Stomach (tissue), 9 donors: Measurements from ENCODE around the gene NDOR1. TPM values are rescaled to one million over a fixed set of nuclear protein-coding genes. Genes with fewer than 3 reads are reported as not detected.

ENCODE experiments used
- DNase-seq, 2 donors: peaks; one replicate each; pipeline versions ENCODE4 v3.0.0 to v3.0.0-alpha.2; 2013 to 2019
- H3K27ac ChIP-seq, 5 donors: fragments of 200-600 bp in 4 of 5; sonication (generic) in 4 of 5; one replicate each; pipeline ENCODE4 v1.5.1; 2013 to 2019; ENCODE audit warnings: mild to moderate bottlenecking in 1 of 5, moderate library complexity in 1 of 5
- H3K27me3 ChIP-seq, 3 donors: fragments of 200-600 bp; sonication (generic); one replicate each; pipeline ENCODE4 v1.5.1; 2017 to 2019; ENCODE audit warnings: mixed run types in 1 of 3
- H3K36me3 ChIP-seq, 4 donors: fragments of 200-600 bp; sonication (generic); 1 replicate in 3 of 4; 2 replicates in 1 of 4; pipeline ENCODE4 v1.5.1; 2016 to 2019
- H3K4me1 ChIP-seq, 4 donors: fragments of 200-600 bp; sonication (generic); one replicate each; pipeline ENCODE4 v1.5.1; 2016 to 2019
- H3K4me3 ChIP-seq, 4 donors: fragments of 200-600 bp; sonication (generic) in 3 of 4; one replicate each; pipeline ENCODE4 v1.5.1; 2016 to 2019; ENCODE audit warnings: mild to moderate bottlenecking in 1 of 4
- H3K9me3 ChIP-seq, 4 donors: fragments of 200-600 bp; sonication (generic); one replicate each; pipeline ENCODE4 v1.5.1; 2016 to 2019
- CTCF ChIP-seq, 7 experiments: fragments of 450-650 bp in 4 of 7; fragments of 200-600 bp in 3 of 7; sonication (generic) in 3 of 7; IDR thresholded peaks; one replicate each; pipeline ENCODE4 v1.5.1; 2016 to 2019; ENCODE audit warnings: antibody characterized with exemption in 7 of 7, control low read depth in 2 of 7, mild to moderate bottlenecking in 1 of 7
- EP300 ChIP-seq: sonication (generic); formaldehyde crosslinking; IDR thresholded peaks from one replicate; pipeline ENCODE4 v1.6.1; 2017; ENCODE audit warnings: antibody characterized with exemption
- POLR2A ChIP-seq, 4 donors: fragments of 450-650 bp; IDR thresholded peaks; one replicate each; pipeline ENCODE4 v1.6.1; 2016; ENCODE audit warnings: antibody characterized with exemption in 4 of 4, control low read depth in 2 of 4, mild to moderate bottlenecking in 1 of 4, moderate library complexity in 1 of 4
- POLR2AphosphoS5 ChIP-seq, 3 donors: sonication (generic); formaldehyde crosslinking; IDR thresholded peaks; one replicate each; pipeline ENCODE4 v1.6.1; 2016; ENCODE audit warnings: antibody characterized with exemption in 3 of 3
- WGBS, 5 donors: extraction: QIAGEN DNeasy Blood & Tissue Kit in 3 of 5; methylation state at CpG; one replicate each; pipeline versions ENCODE4 v1.1.5 to v1.1.7; 2013 to 2018; 5-methylcytosine and 5-hydroxymethylcytosine counted together
- intact Hi-C: fragments of 100-400 bp; cut with DNase I; formaldehyde crosslinking; loops from one replicate; pipeline ENCODE4 v1.15.1; 2023; ENCODE audit warnings: low total_unique reads
- polyA plus RNA-seq, 3 donors: library from polyadenylated mRNA; stranded (reverse); fragments of 200-250 nt; gene quantifications; one replicate each; pipeline ENCODE4 v1.2.3, GENCODE V29; 2013
- total RNA-seq, 5 donors: library from RNA; depleted of rRNA; stranded (reverse); fragments of >200 nt; gene quantifications; one replicate each; pipeline versions ENCODE4 v1.1.0 to v1.2.3, GENCODE V29; 2014 to 2016
- donor health status: healthy with polysubstance abuse.
- donor health status: Bipolar disorder and iron deficiency.
- donor health status: healthy.

NDOR1 gene
- total and polyA plus RNA-seq, 8 donors: 0.89 to 105 (median 7.9) TPM

DNA sequence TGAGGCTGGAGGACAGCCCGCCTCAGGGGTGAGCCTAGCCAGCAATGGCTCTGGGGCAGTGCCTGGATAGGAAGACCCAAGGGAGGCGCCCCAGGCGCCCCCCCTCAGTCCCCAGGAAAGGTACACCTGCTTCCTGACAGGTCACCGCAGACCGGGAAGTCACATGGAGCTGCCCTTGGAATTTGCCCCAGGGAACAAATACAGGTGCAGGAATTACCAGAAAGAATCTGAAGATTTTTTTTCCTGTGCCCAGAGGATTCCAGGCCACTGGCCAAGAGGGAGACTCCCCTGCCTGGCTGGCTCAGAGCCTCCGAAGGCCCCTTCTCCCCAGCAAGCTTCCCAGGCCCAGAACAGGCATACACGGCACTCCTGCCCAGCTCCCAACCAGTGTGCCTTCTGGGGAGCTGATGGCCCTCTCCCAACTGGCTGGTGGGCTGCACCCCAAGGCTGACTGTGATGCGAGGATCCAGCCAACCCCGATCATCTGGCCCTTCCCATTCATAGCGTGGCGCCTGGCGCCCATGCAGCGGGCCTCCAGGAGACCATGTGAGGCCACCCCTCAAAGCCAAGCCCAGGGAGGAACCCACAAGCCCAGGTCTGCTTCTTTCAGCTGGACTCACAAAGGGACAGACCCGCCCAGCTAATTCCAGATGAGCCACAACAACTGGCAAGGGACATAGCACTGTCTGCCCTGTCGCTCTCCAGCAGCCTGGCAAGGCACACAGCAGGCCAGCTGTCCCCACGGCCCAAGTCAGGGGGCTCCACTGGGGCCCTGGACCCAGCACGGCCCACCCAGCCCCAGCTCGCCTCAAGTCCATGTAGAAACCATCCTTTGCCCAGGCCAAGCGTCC lies 7.2 kb upstream of the NDOR1 start:
- H3K27me3 ChIP-seq: no peaks in the 10 kb centered on the region
- 35 to 52% (median 51%) methylated on average over 7 to 19 of the region's 19 CpGs for WGBS, 5 donors
- peaks cover 70 to 90% (median 87%) of the 10 kb centered on the region in 4 donors for H3K4me1 ChIP-seq
- no peaks in the 10 kb centered on the region for H3K36me3 ChIP-seq
- intact Hi-C loops: no loop called here
- no peak for TF ChIP-seq EP300
- TF ChIP-seq CTCF (IDR thresholded peaks at IDR 0.05): no peak
- peak in 2 of 3 donors; percentile 54 to 55 for TF ChIP-seq POLR2AphosphoS5 (IDR thresholded peaks at IDR 0.05)
- peak overlapping the region; percentile 63 to 78 (median 66) for H3K4me3 ChIP-seq
- DNase-seq: peak; percentile 75 to 86
- peak overlapping the region; percentile 78 to 97 (median 86) for H3K27ac ChIP-seq
- no peaks in the 10 kb centered on the region for H3K9me3 ChIP-seq

GRCh38 chr9:137198902-137199283 lies 6.6 kb upstream of the NDOR1 start:
- Histone ChIP-seq H3K9me3 (no peaks in the 10 kb centered on the region), H3K4me1 (peaks cover 74 to 90% (median 87%) of the 10 kb centered on the region in 4 donors), H3K36me3 (no peaks in the 10 kb centered on the region), H3K4me3 (peak overlapping the region; percentile 63 to 78 (median 66)), H3K27me3 (no peaks in the 10 kb centered on the region), H3K27ac (peak overlapping the region; percentile 78 to 97 (median 86))
- DNase-seq: peak in 1 of 2 donors; percentile 38
- TF ChIP-seq CTCF (IDR thresholded peaks at IDR 0.05): no peak
- no peak for TF ChIP-seq EP300
- TF ChIP-seq POLR2A (IDR thresholded peaks at IDR 0.05): no peak
- no peak for TF ChIP-seq POLR2AphosphoS5 (IDR thresholded peaks at IDR 0.05)
- intact Hi-C loops: no loop called here
- 25 to 81% (median 54%) methylated on average over 8 to 11 of the region's 11 CpGs for WGBS, 5 donors

DNA sequence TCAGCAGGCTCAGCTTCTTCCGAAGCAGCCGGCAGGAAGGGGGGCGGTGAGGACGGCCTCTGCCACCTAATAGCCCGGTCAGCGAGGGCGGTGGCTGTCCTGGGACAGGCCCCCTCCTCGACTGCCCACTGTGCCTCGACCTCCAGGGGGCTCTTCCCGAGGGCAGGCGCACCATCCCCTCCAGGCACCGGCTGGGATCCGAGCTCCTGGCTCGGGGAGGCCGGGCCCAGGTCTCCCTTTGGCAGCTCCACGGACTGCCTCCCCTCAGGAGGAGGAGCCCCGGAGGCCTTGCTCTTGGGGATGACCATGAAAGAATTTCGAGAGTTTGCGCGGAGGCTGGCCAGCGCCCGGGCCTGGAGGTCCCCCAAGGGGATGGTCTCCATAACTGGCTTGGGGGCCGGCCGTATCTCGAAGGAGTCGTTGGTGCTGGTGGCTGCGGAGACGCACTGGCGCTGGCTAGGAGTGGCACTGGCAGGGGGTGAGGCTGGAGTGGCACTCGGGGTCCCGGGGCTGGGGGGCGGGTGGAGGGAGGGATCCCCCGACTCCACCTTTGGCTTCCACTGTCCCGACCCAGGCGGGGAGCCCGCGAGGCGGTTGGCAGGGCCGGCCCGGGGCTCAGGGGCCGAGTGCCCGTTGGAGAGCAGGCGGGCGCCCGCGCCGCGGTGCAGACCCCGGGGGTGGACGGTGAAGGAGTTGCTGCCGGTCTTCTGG lies 5.9 kb upstream of the NDOR1 start:
- intact Hi-C loops: no loop called here
- Histone ChIP-seq H3K4me3 (peak overlapping the region; percentile 63 to 78 (median 66)), H3K36me3 (no peaks in the 10 kb centered on the region), H3K27ac (peak overlapping the region; percentile 78 to 97 (median 86)), H3K9me3 (no peaks in the 10 kb centered on the region), H3K27me3 (no peaks in the 10 kb centered on the region), H3K4me1 (peaks cover 74 to 90% (median 89%) of the 10 kb centered on the region in 4 donors)
- 9 to 17% (median 10%) methylated on average over 27 to 51 of the region's 51 CpGs for WGBS, 5 donors
- TF ChIP-seq POLR2A (IDR thresholded peaks at IDR 0.05) (no peak), EP300 (no peak), POLR2AphosphoS5 (IDR thresholded peaks at IDR 0.05) (no peak)
- peak in 1 of 2 donors; percentile 48 for DNase-seq

DNA sequence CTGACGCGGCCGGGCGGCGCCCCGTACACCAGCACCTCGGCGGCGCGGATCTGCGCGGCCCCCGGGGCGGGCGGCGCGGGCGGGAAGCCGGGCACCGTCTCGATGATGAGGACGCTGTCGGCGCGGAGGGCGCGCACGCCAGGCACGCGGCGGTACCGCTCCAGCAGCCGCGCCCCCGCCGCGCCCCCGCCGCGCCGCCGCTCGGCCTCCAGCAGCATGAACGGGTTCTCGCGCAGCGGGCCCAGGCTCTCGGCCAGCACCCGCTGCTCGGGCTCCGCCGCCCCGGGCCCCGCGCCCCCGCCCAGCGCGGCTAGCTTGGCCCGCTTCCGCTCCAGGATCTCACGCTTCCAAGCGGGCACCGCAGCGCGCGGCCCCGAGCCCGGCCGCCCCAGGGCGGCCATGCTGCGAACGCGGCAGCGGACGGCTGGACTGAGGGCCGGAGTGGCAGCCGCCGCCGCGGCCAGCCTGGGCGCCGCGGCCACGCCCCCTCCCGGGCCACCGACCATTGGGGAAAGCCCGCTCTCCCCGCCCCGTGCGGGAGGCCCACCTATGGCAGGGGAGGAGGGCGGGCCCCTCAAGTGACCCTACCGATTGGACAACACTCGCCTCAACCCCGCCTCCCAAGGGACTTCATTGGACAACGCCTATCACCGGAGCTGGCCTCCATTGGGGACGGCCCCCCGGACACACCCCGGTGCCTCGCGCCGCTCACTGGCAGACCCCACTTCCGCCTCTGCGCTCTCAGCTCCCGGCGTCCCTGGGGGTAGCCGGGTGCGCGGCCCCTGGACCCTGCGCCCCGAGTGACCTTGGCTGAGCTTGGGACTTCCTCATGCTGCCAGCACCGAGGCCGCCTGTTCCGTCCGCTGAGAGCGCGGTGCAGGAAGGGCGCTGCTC lies 4.9 kb upstream of the NDOR1 start, which contains the start of gene TPRN:
TSS of gene TPRN (minus strand) at position 431 of the 894 bp plus-strand sequence. CDS start at position 401, 30 bp downstream.
- Histone ChIP-seq H3K4me1 (peaks cover 71 to 86% (median 85%) of the 10 kb centered on the region in 4 donors), H3K27me3 (no peaks in the 10 kb centered on the region), H3K4me3 (peak within 1 kb of the TSS; percentile 63 to 78 (median 66)), H3K9me3 (no peaks in the 10 kb centered on the region), H3K36me3 (no peaks in the 10 kb centered on the region), H3K27ac (peak within 1 kb of the TSS; percentile 85 to 97 (median 89))
- WGBS, 5 donors: 0 to 3% (median 1%) methylated on average over 28 to 114 of the region's 118 CpGs
- intact Hi-C loops: no loop called here
- peak in 1 of 4 donors; percentile 59 for TF ChIP-seq POLR2A (IDR thresholded peaks at IDR 0.05)
- TF ChIP-seq POLR2AphosphoS5 (IDR thresholded peaks at IDR 0.05): peak; percentile 37 to 92 (median 86)
- TF ChIP-seq EP300: no peak
- DNase-seq: peak; percentile 100
